Mesendoderm (in vitro differentiated cells): ENCODE measurements around the gene FRMD4B.

ENCODE experiments used
- DNase-seq: peaks from one replicate; pipeline ENCODE4 v3.0.0; 2013
- H2AK5ac ChIP-seq: 2 replicates; pipeline ENCODE4 v1.6.1; 2013; ENCODE audit warnings: low read length, inconsistent platforms
- H2BK120ac ChIP-seq: 2 replicates; pipeline ENCODE4 v1.6.1; 2013; ENCODE audit warnings: low read depth, mild to moderate bottlenecking, low read length, moderate library complexity, mixed read lengths
- H2BK15ac ChIP-seq: replicated peaks from 2 replicates; pipeline ENCODE4 v1.6.1; 2013; ENCODE audit warnings: low read depth, mild to moderate bottlenecking, moderate library complexity
- H2BK5ac ChIP-seq: 2 replicates; pipeline ENCODE4 v1.6.1; 2013; ENCODE audit warnings: low read length, inconsistent platforms
- H3K18ac ChIP-seq: 2 replicates; pipeline ENCODE4 v1.6.1; 2013; ENCODE audit warnings: mild to moderate bottlenecking, low read length, mixed read lengths
- H3K23ac ChIP-seq: one replicate; pipeline ENCODE4 v1.6.1; 2013; ENCODE audit warnings: low read length
- H3K27ac ChIP-seq: 2 replicates; pipeline ENCODE4 v1.5.1; 2013; ENCODE audit warnings: low read depth, mild to moderate bottlenecking, inconsistent platforms, low read length, moderate library complexity
- H3K27me3 ChIP-seq: 2 replicates; pipeline ENCODE4 v1.6.1; 2013; ENCODE audit warnings: low read length, control low read depth, mild to moderate bottlenecking, inconsistent platforms; ENCODE audit not compliant: insufficient read depth, poor library complexity
- H3K36me3 ChIP-seq: 2 replicates; pipeline ENCODE4 v1.6.1; 2013; ENCODE audit warnings: low read length, inconsistent platforms; ENCODE audit not compliant: control insufficient read depth, insufficient read depth
- H3K4ac ChIP-seq: one replicate; pipeline ENCODE4 v1.6.1; 2013; ENCODE audit warnings: low read depth, mild to moderate bottlenecking, low read length, moderate library complexity
- H3K4me1 ChIP-seq: 2 replicates; pipeline ENCODE4 v1.6.1; 2013; ENCODE audit warnings: low read depth, low read length, inconsistent platforms; ENCODE audit not compliant: control insufficient read depth
- H3K4me2 ChIP-seq: 2 replicates; pipeline ENCODE4 v1.6.1; 2013; ENCODE audit warnings: low read length
- H3K4me3 ChIP-seq: 2 replicates; pipeline ENCODE4 v1.5.1; 2013; ENCODE audit warnings: mild to moderate bottlenecking, low read length
- H3K56ac ChIP-seq: one replicate; pipeline ENCODE4 v1.6.1; 2013; ENCODE audit warnings: low read length
- H3K79me1 ChIP-seq: 2 replicates; pipeline ENCODE4 v1.6.1; 2013; ENCODE audit warnings: low read length, inconsistent platforms
- H3K79me2 ChIP-seq: 2 replicates; pipeline ENCODE4 v1.6.1; 2013; ENCODE audit warnings: mild to moderate bottlenecking, low read length; ENCODE audit not compliant: control insufficient read depth, insufficient read depth
- H3K9ac ChIP-seq: 2 replicates; pipeline ENCODE4 v1.6.1; 2013; ENCODE audit warnings: low read length, inconsistent platforms
- H4K5ac ChIP-seq: one replicate; pipeline ENCODE4 v1.6.1; 2013; ENCODE audit warnings: low read length
- H4K8ac ChIP-seq: one replicate; pipeline ENCODE4 v1.6.1; 2013; ENCODE audit warnings: low read depth, mild to moderate bottlenecking, control low read depth, low read length, moderate library complexity
- WGBS: extraction: QIAGEN DNeasy Blood & Tissue Kit; methylation state at CpG from one replicate; pipeline ENCODE4 v1.1.7; 2013; ENCODE audit warnings: low lambda C conversion rate, missing lambda C conversion rate; ENCODE audit not compliant: insufficient coverage; ENCODE audit errors: extremely low coverage; 5-methylcytosine and 5-hydroxymethylcytosine counted together

Gene FRMD4B

DNA sequence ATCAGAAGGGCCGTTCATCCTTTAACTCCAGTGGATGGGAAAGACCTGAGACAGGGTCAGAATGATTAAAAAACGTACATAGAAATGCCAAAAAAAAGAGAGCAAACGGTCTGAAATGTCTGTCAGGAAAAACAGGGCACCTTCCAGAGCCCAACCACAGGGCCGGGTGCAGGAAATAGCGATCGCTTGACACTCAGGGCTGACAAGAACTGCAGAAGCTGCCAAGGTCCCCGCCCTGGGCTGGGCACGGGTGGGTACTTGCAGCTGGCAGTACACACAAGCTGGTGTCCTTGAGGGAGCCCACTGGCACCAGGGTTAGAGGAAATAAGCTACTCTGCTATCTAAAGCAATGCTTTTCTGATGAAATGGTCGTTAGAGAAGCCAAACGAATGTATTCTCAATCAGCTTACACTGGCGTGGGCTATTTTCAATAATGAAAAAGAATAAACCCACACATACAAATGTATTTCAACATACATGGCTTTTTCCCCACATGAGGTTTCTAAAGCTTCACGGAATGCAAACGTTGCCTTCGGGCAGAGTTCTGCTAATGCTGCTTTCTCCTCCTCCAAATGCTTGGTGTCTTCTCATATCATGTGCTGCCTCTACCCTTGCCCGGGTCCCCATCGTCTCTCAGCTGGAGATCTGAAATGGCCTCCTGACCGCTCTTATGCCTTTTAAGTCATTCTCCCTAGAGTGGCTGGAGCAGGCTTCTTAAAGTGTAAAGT, 15.6 kb downstream of the FRMD4B start:
- Histone ChIP-seq H4K5ac (no peak overlapping the region), H3K79me1 (no peaks in the 10 kb centered on the region), H3K36me3 (no peaks in the 10 kb centered on the region), H4K8ac (no peak overlapping the region), H2AK5ac (no peak overlapping the region), H2BK15ac (no peak overlapping the region), H2BK120ac (no peak overlapping the region), H3K4me1 (no peaks in the 10 kb centered on the region), H3K18ac (no peak overlapping the region), H3K23ac (no peak overlapping the region), H3K79me2 (no peaks in the 10 kb centered on the region), H3K4me2 (no peak overlapping the region), H3K9ac (no peak overlapping the region), H3K4ac (no peak overlapping the region), H3K56ac (no peak overlapping the region), H3K27ac (no peak overlapping the region), H2BK5ac (no peak overlapping the region), H3K4me3 (no peak overlapping the region), H3K27me3 (no peaks in the 10 kb centered on the region)
- DNase-seq: no peak
- WGBS: no CpG with 5 or more reads among the region's 17 CpGs

DNA sequence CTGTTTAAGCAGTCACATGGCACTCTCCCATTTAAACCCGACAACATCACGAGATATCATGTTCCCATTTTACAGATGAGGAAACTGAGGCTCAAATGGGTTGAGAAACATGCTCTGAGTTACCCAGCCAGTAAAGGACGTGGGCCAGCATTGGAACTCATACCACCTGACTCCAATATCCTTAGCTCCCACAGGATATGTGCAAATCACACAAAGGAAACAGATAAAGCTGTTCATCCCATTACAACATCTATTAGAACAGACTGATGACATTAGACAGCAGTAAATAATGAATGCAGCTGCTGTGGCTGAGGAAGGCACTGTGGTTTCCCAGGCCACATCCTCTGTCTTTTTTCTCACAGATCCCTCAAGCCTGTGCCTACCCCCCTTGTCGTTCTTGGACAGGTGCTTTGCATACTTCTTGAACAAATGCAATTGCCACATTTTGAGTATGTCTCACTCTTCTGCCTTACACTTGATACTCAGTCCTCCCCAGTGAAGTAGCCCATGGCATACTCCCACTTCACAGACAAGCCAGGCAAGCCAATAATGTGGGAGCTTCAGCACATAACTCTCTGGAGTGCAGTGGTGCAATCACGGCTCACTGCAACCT, 17.7 kb downstream of the FRMD4B start:
- Histone ChIP-seq H3K56ac (no peak overlapping the region), H2BK120ac (no peak overlapping the region), H3K9ac (no peak overlapping the region), H3K4me2 (no peak overlapping the region), H3K4me3 (no peak overlapping the region), H3K4ac (no peak overlapping the region), H3K36me3 (no peaks in the 10 kb centered on the region), H2AK5ac (no peak overlapping the region), H4K5ac (no peak overlapping the region), H3K4me1 (no peaks in the 10 kb centered on the region), H3K79me2 (no peaks in the 10 kb centered on the region), H2BK15ac (no peak overlapping the region), H3K27ac (no peak overlapping the region), H3K18ac (no peak overlapping the region), H2BK5ac (no peak overlapping the region), H4K8ac (no peak overlapping the region), H3K23ac (no peak overlapping the region), H3K27me3 (no peaks in the 10 kb centered on the region), H3K79me1 (no peaks in the 10 kb centered on the region)
- DNase-seq: no peak
- no CpG with 5 or more reads among the region's 5 CpGs for WGBS

DNA sequence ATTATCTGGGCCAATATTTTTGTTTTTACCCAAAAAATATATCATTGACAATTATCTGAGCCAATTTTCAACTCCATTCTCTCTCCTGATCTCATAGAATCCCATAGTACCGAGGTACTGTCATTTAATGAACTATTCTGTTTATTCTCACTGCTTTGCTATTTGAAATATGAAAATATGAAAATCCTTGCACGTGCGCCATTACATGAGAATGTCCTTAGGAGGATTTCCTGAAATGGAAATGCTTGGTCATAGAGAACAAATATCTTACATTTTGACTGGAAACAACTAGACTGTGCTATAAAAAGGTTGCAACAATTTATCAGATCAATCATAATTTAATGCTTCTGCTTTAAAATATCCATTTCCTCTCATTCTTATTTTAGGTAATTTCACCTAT, 18.3 kb downstream of the FRMD4B start:
- no peak overlapping the region for H3K27ac ChIP-seq
- H2BK120ac ChIP-seq: no peak overlapping the region
- H3K4ac ChIP-seq: no peak overlapping the region
- DNase-seq: no peak
- H3K9ac ChIP-seq: no peak overlapping the region
- no CpG with 5 or more reads among the region's 3 CpGs for WGBS
- no peak overlapping the region for H3K18ac ChIP-seq
- H3K79me2 ChIP-seq: no peaks in the 10 kb centered on the region
- no peaks in the 10 kb centered on the region for H3K27me3 ChIP-seq
- H3K4me2 ChIP-seq: no peak overlapping the region
- no peak overlapping the region for H2BK15ac ChIP-seq
- H3K79me1 ChIP-seq: no peaks in the 10 kb centered on the region
- H2AK5ac ChIP-seq: no peak overlapping the region
- no peak overlapping the region for H3K23ac ChIP-seq
- H3K56ac ChIP-seq: no peak overlapping the region
- no peaks in the 10 kb centered on the region for H3K4me1 ChIP-seq
- no peak overlapping the region for H4K5ac ChIP-seq
- no peak overlapping the region for H4K8ac ChIP-seq
- H3K36me3 ChIP-seq: no peaks in the 10 kb centered on the region
- no peak overlapping the region for H3K4me3 ChIP-seq
- no peak overlapping the region for H2BK5ac ChIP-seq

DNA sequence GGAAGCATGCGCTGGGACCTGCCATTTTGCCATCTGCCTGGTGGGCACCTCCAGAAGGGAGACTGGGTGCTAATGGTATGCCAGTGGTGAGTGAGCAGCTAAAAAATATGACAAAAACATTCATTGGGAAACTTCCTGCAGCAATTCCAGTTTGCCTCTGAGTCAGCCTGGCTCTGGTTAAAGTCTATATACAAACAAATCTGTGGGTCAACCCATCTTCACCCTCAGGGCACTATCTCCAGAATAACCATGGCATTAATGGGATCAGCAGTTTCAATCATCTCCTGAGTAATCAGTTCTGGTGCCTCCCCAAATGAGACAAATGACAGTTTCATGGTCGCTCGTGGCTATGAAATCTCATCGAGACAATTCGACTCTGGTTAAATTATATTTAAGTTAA, 21.5 kb downstream of the FRMD4B start:
- H3K23ac ChIP-seq: no peak overlapping the region
- no CpG with 5 or more reads among the region's 5 CpGs for WGBS
- no peak overlapping the region for H2BK5ac ChIP-seq
- H4K8ac ChIP-seq: no peak overlapping the region
- H3K79me2 ChIP-seq: no peaks in the 10 kb centered on the region
- H3K56ac ChIP-seq: no peak overlapping the region
- H2BK120ac ChIP-seq: no peak overlapping the region
- no peaks in the 10 kb centered on the region for H3K27me3 ChIP-seq
- no peak overlapping the region for H3K18ac ChIP-seq
- no peaks in the 10 kb centered on the region for H3K79me1 ChIP-seq
- no peak overlapping the region for H3K4ac ChIP-seq
- H3K4me2 ChIP-seq: no peak overlapping the region
- H3K27ac ChIP-seq: no peak overlapping the region
- no peak overlapping the region for H2AK5ac ChIP-seq
- H3K9ac ChIP-seq: no peak overlapping the region
- no peaks in the 10 kb centered on the region for H3K36me3 ChIP-seq
- no peaks in the 10 kb centered on the region for H3K4me1 ChIP-seq
- no peak for DNase-seq
- no peak overlapping the region for H3K4me3 ChIP-seq
- no peak overlapping the region for H2BK15ac ChIP-seq
- H4K5ac ChIP-seq: no peak overlapping the region

DNA sequence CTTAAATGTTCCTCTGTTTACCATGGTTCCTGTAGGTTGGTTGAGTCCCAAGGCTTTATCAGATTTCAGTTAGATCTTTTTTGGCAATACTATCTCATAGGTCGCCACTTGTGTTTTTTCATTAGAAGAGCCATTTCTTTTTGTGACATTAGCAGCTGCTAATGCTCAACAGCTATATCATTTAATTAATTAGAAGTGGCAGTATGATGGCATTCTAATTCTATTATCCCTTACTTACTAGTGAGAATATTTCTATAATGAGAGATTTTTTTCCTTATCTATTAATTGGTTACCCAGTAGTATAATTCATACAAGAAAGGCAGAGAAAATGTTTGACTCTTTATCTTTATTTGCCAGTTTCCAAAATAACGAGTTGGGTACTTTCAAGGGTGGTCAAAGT, 25.2 kb downstream of the FRMD4B start:
- no peak for DNase-seq
- no peak overlapping the region for H2BK120ac ChIP-seq
- H3K27me3 ChIP-seq: no peaks in the 10 kb centered on the region
- no peak overlapping the region for H2BK15ac ChIP-seq
- H2AK5ac ChIP-seq: no peak overlapping the region
- no peak overlapping the region for H3K9ac ChIP-seq
- H3K79me1 ChIP-seq: no peaks in the 10 kb centered on the region
- no peak overlapping the region for H3K4me2 ChIP-seq
- H3K18ac ChIP-seq: no peak overlapping the region
- H3K4ac ChIP-seq: no peak overlapping the region
- WGBS: no CpG with 5 or more reads among the region's 2 CpGs
- H3K56ac ChIP-seq: no peak overlapping the region
- no peak overlapping the region for H3K27ac ChIP-seq
- H3K4me1 ChIP-seq: no peaks in the 10 kb centered on the region
- no peak overlapping the region for H4K5ac ChIP-seq
- H2BK5ac ChIP-seq: no peak overlapping the region
- no peak overlapping the region for H4K8ac ChIP-seq
- no peaks in the 10 kb centered on the region for H3K36me3 ChIP-seq
- no peak overlapping the region for H3K23ac ChIP-seq
- H3K4me3 ChIP-seq: no peak overlapping the region
- no peaks in the 10 kb centered on the region for H3K79me2 ChIP-seq

DNA sequence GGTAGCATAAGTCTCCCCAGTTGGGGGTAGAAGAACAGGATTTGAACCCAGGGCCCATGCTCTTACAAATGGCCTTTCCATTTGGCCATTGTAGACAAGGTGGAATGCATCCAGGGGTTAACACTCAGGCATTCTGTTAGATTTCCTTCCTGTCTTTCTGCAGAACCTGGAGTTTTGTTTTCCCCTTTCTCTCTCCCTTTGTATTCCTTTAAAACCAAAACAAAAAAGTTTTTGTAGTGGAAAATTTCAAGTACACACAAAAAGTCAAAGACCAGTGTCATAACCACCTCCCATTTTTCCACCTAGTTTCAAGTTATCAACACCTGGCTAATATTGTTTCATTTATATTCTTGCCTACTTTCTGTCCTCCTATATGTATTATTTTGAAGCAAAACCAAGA, 26.0 kb downstream of the FRMD4B start:
- Histone ChIP-seq H2AK5ac (no peak overlapping the region), H4K5ac (no peak overlapping the region), H2BK120ac (no peak overlapping the region), H3K56ac (no peak overlapping the region), H4K8ac (no peak overlapping the region), H3K79me1 (no peaks in the 10 kb centered on the region), H3K27ac (no peak overlapping the region), H3K23ac (no peak overlapping the region), H3K36me3 (no peaks in the 10 kb centered on the region), H3K9ac (no peak overlapping the region), H3K4ac (no peak overlapping the region), H3K4me1 (no peaks in the 10 kb centered on the region), H2BK5ac (no peak overlapping the region), H3K4me3 (no peak overlapping the region), H3K4me2 (no peak overlapping the region), H3K27me3 (no peaks in the 10 kb centered on the region), H2BK15ac (no peak overlapping the region), H3K79me2 (no peaks in the 10 kb centered on the region), H3K18ac (no peak overlapping the region)
- DNase-seq: no peak
